Glutamatergic neuron (in vitro differentiated cells): ENCODE measurements around the gene DNAAF1. TPM values are rescaled to one million over a fixed set of nuclear protein-coding genes. Genes with fewer than 3 reads are reported as not detected.

Experiments used
- DNase-seq: peaks from one replicate; pipeline ENCODE4 v3.0.0; 2022
- H3K27ac Mint-ChIP-seq: one replicate; pipeline ENCODE4 v1.8.0; 2020; ENCODE audit warnings: mild to moderate bottlenecking, mixed read lengths, inconsistent platforms; ENCODE audit not compliant: unreplicated experiment
- H3K27me3 Mint-ChIP-seq: one replicate; pipeline ENCODE4 v1.8.0; 2020; ENCODE audit warnings: mild to moderate bottlenecking, moderate library complexity, mixed read lengths, inconsistent platforms; ENCODE audit not compliant: unreplicated experiment
- H3K36me3 Mint-ChIP-seq: one replicate; pipeline ENCODE4 v1.8.0; 2020; ENCODE audit warnings: mild to moderate bottlenecking, mixed read lengths, inconsistent platforms; ENCODE audit not compliant: unreplicated experiment
- H3K4me1 Mint-ChIP-seq: one replicate; pipeline ENCODE4 v1.8.0; 2020; ENCODE audit warnings: mild to moderate bottlenecking, low read depth, mixed read lengths, inconsistent platforms; ENCODE audit not compliant: unreplicated experiment
- H3K4me3 Mint-ChIP-seq: one replicate; pipeline ENCODE4 v1.8.0; 2020; ENCODE audit warnings: mild to moderate bottlenecking, mixed read lengths, inconsistent platforms; ENCODE audit not compliant: unreplicated experiment
- H3K9me3 Mint-ChIP-seq: one replicate; pipeline ENCODE4 v1.8.0; 2020; ENCODE audit warnings: mild to moderate bottlenecking, moderate library complexity, mixed read lengths, inconsistent platforms; ENCODE audit not compliant: unreplicated experiment
- CTCF ChIP-seq: fragments of 200-600 bp; sonication (generic); IDR thresholded peaks from one replicate; pipeline ENCODE4 v1.5.0; 2021; ENCODE audit not compliant: partially characterized antibody, unreplicated experiment
- total RNA-seq: library from RNA; stranded (reverse); fragmentation: NEBNext Ultra II Directional; extraction: Animal tissue kit (Norgen Biotek cat#: 25700); gene quantifications from one replicate; pipeline ENCODE4 v1.2.1, GENCODE V29; 2021; ENCODE audit not compliant: unreplicated experiment

Gene DNAAF1
- total RNA-seq, 1 donor from 2014 or later: 0.56 TPM

GRCh38 chr16:84104231-84104630, 40.9 kb upstream of the DNAAF1 start:
- Mint-ChIP-seq H3K4me1 (peaks cover 21% of the 10 kb centered on the region), H3K27ac (no peak overlapping the region), H3K4me3 (no peak overlapping the region), H3K36me3 (no peaks in the 10 kb centered on the region), H3K9me3 (peaks cover 2% of the 10 kb centered on the region), H3K27me3 (peaks cover 5% of the 10 kb centered on the region)
- no peak for DNase-seq
- no peak for TF ChIP-seq CTCF

GRCh38 chr16:84105301-84105815, 39.8 kb upstream of the DNAAF1 start:
- peaks cover 2% of the 10 kb centered on the region for H3K9me3 Mint-ChIP-seq
- no peaks in the 10 kb centered on the region for H3K36me3 Mint-ChIP-seq
- peak overlapping the region; percentile 41 for H3K27ac Mint-ChIP-seq
- peaks cover 28% of the 10 kb centered on the region for H3K4me1 Mint-ChIP-seq
- H3K27me3 Mint-ChIP-seq: peaks cover 5% of the 10 kb centered on the region
- TF ChIP-seq CTCF: no peak
- H3K4me3 Mint-ChIP-seq: no peak overlapping the region
- no peak for DNase-seq

GRCh38 chr16:84105948-84106740, 39.0 kb upstream of the DNAAF1 start:
- peak overlapping the region; percentile 13 for H3K4me3 Mint-ChIP-seq
- no peaks in the 10 kb centered on the region for H3K36me3 Mint-ChIP-seq
- peaks cover 2% of the 10 kb centered on the region for H3K9me3 Mint-ChIP-seq
- H3K27me3 Mint-ChIP-seq: peaks cover 7% of the 10 kb centered on the region
- H3K27ac Mint-ChIP-seq: peak overlapping the region; percentile 72
- no peak for DNase-seq
- no peak for TF ChIP-seq CTCF
- H3K4me1 Mint-ChIP-seq: peaks cover 36% of the 10 kb centered on the region

GRCh38 chr16:84107921-84108320, 37.2 kb upstream of the DNAAF1 start:
- peaks cover 7% of the 10 kb centered on the region for H3K27me3 Mint-ChIP-seq
- no peaks in the 10 kb centered on the region for H3K36me3 Mint-ChIP-seq
- peaks cover 34% of the 10 kb centered on the region for H3K4me1 Mint-ChIP-seq
- no peak overlapping the region for H3K4me3 Mint-ChIP-seq
- no peak overlapping the region for H3K27ac Mint-ChIP-seq
- H3K9me3 Mint-ChIP-seq: peaks cover 2% of the 10 kb centered on the region
- DNase-seq: no peak
- TF ChIP-seq CTCF: no peak
